NOMO-1 treated with dmso at 0.1 percent for 144 hours (cell line): ENCODE results near the gene MCM9.

Experiments used
- DNase-seq: peaks from one replicate; lab custom pipeline; 2025; ENCODE audit not compliant: unreplicated experiment; lab: John Stamatoyannopoulos, UW

Gene MCM9

GRCh38 chr6:118932421-118932820, 2.5 kb downstream of the MCM9 start:
- DNase-seq = no peak

- no peak for DNase-seq
These were observed 3.5 kb downstream of the MCM9 start for GRCh38 chr6:118931436-118931835.

DNA sequence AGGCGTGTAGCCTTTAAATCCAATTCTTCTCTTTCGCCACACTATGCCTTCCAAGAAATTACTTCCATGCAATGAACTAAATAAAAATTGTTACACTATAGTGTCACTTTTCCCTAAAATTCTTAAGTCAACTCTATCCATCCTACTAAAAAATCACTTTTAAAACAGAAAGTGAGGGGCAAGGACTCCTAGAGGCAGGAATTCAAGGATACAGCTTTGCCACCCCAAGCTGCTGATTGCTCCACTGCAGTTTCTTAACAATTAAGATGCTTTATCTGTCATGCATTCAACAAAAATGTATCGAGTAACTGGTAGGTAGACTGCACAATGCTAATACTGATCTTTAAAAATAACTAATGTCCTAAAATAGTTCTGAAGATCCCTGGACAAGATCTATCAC, 4.3 kb downstream of the MCM9 start:
- DNase-seq = no peak

DNA sequence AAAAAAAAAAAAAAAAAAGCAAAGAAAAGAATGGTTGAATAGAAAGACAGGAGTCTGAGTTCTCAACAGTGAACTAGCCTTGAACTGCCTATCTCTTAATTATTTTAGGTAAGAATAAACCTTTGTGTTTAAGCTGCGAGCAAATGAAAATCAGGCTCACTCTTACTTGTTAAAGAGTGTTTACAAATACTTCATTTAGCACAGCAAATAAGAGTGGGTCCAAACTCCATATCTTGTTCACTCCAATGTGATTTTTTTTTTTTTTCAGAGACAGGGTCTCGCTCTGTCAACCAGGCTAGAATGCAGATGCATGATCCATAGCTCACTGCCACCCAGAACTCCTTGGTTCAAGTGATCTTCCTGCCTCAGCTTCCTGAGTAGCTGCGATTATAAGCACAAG, 11.9 kb downstream of the MCM9 start:
- DNase-seq = no peak

- no peak for DNase-seq
These were observed 13.9 kb downstream of the MCM9 start for GRCh38 chr6:118921084-118921483.

- no peak for DNase-seq
These were observed 16.6 kb downstream of the MCM9 start for GRCh38 chr6:118918329-118918725.

DNA sequence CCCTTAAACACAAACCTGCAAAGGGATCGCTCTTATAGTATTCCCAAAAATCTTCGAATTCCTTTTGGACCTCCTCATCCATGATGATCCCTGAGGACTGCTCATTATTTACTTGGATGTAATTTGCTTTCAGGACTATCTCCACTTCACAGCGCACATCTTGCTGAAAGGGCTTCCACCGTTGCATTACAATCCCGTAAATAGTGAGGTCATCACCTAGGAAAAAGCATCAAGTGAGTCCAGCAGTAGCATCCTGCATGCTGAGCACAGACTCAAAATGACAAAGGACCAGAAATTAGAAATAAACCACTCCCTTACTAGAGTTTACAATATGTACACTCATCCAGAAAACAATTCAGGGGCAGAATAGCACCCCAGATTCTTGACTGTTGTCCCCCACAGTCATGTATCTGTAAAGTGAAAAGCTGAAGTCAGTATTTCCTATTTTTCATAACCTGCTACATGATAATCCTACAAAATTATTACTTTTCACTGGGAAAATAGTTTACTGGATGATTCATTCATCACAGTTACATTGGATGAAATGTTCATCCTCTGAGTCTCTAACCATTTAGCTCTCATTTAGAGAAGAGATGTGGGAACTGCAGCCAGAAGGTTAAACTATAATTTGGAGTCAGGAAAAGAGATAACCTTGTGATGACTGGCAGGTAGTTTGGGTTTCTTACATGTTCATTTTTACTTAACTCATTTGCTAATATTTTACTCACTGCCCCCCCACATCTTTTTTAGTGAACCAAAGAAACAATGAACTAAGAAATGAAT, 17.2 kb downstream of the MCM9 start:
- DNase-seq = no peak

- no peak for DNase-seq
These were observed 20.4 kb downstream of the MCM9 start for GRCh38 chr6:118914598-118914997.

DNA sequence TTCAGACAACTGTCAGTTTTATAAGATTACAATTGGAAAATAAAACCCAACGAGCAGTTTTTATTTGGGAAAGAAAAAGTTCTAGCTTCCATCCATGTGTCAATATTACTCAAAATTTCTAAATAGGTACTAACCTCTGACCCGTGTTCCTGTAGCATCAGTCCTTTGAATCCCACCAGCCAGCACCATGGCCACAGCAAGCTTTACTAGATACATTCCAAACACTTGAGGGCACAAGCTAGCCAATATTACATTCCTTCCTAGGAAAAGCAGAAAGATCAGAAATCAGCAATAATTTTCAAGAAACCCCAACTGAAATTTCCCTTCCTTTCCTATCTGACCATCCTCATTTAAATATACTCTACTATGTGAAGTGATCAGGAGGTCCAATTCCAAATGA, 21.8 kb downstream of the MCM9 start:
- DNase-seq = no peak

DNA sequence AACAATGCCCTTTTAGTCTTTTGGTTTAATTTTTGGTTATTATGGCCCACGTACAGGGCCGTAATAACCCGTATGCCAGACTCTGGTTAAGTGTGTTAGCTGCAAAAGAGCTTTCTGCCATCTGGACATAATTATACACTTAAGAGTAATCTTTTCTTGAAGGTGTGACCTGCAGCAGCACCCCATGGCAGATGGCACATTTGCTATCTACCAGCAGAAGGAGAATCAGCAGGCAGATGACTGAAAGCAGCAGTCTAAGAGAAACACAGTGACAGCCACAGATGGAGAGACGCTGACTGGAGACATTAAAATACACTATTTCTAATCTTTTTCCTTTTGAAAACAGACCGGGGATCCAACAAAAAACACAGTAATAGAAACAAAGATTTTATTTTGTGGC, 22.3 kb downstream of the MCM9 start:
- DNase-seq = no peak

DNA sequence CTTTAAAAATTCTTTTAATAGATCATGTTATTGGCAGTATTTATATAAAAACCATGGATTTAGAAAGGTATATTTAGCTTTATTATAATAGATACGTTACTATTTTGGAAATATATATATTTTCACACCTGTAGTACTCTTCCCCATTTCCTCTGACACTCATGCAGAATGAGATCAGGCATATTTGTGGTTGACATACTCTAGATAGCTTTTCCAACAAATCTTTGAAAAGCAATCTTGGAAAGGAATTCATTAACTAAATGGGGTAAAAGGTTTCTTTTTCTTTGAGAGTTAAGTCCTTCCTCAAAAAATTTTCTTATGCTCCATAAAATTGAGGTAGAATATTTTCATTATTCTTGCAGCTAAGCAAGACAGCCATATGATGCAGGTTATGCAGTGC, 26.5 kb downstream of the MCM9 start:
- DNase-seq = no peak

- no peak for DNase-seq
These were observed 29.1 kb downstream of the MCM9 start for GRCh38 chr6:118905851-118906250.

- DNase-seq = no peak
These were observed 29.9 kb downstream of the MCM9 start for GRCh38 chr6:118905084-118905483.

DNA sequence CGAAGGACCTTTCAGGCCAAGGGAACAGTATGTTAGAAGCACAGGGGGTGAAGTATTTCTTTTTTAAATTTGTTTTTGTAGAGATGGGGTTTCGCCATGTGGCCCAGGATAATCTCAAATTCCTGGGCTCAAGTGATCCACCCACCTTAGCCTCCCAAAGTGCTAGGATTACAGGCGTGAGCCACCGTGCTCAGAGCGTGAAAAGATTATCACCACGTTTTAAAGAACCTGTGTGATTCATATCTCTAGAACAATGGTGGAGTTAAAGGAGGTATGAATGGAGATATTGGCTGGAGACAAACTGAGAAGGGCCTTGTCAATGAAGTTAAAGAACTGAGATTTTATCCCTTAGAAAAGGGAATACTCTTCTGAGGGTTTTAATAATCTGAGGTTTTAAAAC, 31.3 kb downstream of the MCM9 start:
- DNase-seq = no peak

DNA sequence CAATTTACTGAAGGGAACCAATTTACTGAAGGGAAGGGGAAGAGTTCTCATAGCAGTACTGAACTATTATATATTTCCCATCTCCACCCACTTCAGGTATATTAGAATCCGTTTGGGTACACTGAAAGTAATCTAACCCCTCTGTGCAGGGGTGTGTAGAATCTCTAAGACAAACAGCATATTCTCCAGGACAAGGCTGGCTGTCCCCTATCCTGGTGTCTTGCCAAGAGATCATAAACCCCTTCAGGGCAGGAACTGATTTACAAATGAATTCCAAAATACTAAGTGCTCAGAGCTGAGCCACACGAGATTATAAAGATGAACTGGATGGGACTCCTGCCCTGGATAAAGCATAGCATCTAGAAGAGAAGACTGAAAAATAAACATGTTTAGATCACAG, 31.8 kb downstream of the MCM9 start:
- DNase-seq = no peak

GRCh38 chr6:118902726-118903125, 32.2 kb downstream of the MCM9 start:
- DNase-seq = no peak

GRCh38 chr6:118899948-118900347, 35.0 kb downstream of the MCM9 start:
- no peak for DNase-seq

DNA sequence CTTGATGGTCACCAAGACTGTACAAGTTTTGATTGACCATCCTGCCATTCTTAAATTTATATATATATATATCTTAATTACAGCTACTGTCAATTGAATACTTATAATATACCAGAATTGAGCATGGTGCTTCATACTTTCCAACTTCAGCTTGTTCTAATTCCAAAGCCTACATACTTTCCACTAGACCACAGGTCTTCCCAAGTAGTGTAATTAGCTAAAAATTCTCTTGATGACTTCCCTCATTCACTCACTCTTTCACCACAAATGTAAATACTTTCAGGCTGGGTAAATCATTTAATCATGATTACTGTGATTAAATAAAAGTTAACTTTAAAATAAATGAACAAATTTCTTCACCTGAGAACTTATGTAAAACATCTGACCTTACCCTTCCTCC, 37.6 kb downstream of the MCM9 start:
- no peak for DNase-seq

GRCh38 chr6:118896339-118897136, 38.4 kb downstream of the MCM9 start:
- DNase-seq = peak; percentile 18

- no peak for DNase-seq
These were observed 39.1 kb downstream of the MCM9 start for GRCh38 chr6:118895859-118896258.

DNA sequence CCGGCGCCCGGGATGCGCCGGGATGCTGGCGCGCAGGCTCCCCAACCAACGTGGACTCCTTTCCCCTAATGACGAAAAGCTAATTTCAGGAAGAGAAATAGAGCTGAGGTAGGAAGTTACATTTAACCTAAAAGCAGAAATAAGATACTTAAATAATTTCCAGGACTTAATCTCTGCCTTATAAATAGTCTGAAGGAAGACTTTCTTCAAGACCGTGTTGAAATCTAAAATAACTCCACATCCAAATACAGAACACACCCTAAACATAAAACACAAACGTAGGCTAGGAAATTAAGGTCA, 39.7 kb downstream of the MCM9 start:
- no peak for DNase-seq

- peak; percentile 11 for DNase-seq
These were observed 40.3 kb downstream of the MCM9 start for GRCh38 chr6:118894425-118895260.
